Right lobe of liver (tissue), 4 donors: ENCODE data around the gene IL5.

ENCODE experiments used
- POLR2A ChIP-seq: fragments of 450-650 bp; IDR thresholded peaks from one replicate; pipeline ENCODE4 v1.6.1; 2017; ENCODE audit warnings: antibody characterized with exemption, mild to moderate bottlenecking
- TF ChIP-seq, protein P1 (sequence below), 4 donors: fragments of 200-600 bp in 3 of 4; fragments of 450-650 bp in 1 of 4; IDR thresholded peaks; one replicate each; pipeline versions ENCODE4 v1.5.1 to v1.8.0; 2016 to 2022; ENCODE audit warnings: antibody characterized with exemption in 4 of 4, mild to moderate bottlenecking in 2 of 4
- donor health status: DM: no; HTN: no; CAD: no.
- donor health status: DM: no; HTN: no; CAD: no.
- donor health status: DM: no; HTN: yes; CAD: no.

DNA sequence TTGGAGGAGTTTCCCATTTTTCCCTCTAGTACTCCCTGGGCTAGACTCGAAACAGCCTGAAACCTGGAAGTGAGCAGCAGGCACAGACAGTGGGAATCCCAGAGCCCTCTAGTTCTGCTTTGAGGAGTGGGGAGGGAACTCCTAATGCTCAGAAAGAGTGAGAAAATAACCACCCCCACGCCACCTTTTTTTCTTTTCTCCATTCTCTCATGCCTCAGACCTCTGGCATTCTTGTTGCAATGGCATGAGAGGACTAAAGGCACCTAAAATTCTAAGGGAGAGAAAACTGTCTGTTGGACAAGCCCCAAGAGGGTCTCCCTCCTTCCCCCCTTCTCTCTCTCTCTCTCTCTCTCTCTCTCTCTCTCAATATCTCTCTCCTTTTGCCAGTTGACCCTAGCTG lies 37.7 kb downstream of the IL5 start:
- TF ChIP-seq, protein P1, sequence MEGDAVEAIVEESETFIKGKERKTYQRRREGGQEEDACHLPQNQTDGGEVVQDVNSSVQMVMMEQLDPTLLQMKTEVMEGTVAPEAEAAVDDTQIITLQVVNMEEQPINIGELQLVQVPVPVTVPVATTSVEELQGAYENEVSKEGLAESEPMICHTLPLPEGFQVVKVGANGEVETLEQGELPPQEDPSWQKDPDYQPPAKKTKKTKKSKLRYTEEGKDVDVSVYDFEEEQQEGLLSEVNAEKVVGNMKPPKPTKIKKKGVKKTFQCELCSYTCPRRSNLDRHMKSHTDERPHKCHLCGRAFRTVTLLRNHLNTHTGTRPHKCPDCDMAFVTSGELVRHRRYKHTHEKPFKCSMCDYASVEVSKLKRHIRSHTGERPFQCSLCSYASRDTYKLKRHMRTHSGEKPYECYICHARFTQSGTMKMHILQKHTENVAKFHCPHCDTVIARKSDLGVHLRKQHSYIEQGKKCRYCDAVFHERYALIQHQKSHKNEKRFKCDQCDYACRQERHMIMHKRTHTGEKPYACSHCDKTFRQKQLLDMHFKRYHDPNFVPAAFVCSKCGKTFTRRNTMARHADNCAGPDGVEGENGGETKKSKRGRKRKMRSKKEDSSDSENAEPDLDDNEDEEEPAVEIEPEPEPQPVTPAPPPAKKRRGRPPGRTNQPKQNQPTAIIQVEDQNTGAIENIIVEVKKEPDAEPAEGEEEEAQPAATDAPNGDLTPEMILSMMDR (IDR thresholded peaks at IDR 0.05): no peak
- TF ChIP-seq POLR2A: no peak
